NT2/D1 (cell line): ENCODE results near the gene MERTK.

Experiments used
- SUZ12 ChIP-seq: IDR thresholded peaks from 2 replicates; pipeline ENCODE4 v1.6.1; 2011; ENCODE audit not compliant: insufficient read length, insufficient read depth; ENCODE audit errors: extremely low read depth
- YY1 ChIP-seq: IDR thresholded peaks from 2 replicates; pipeline ENCODE4 v1.6.1; 2011; ENCODE audit not compliant: insufficient read length, insufficient read depth
- ZNF274 ChIP-seq: IDR thresholded peaks from 2 replicates; pipeline ENCODE4 v1.6.1; 2011; ENCODE audit warnings: mild to moderate bottlenecking, low read depth, low read length

GRCh38 chr2:111970453-111970852, 72.0 kb downstream of the MERTK start:
- TF ChIP-seq SUZ12, result no peak
- TF ChIP-seq YY1, result no peak
- TF ChIP-seq ZNF274, result no peak
